Tibial nerve (tissue), 4 donors: ENCODE data around the gene NUDT9.

Experiments
- EP300 ChIP-seq, 2 donors: sonication (generic); formaldehyde crosslinking; IDR thresholded peaks; one replicate each; pipeline ENCODE4 v1.6.1; 2017; ENCODE audit warnings: antibody characterized with exemption in 2 of 2, mild to moderate bottlenecking in 1 of 2
- POLR2A ChIP-seq, 2 donors: fragments of 450-650 bp; IDR thresholded peaks; one replicate each; pipeline ENCODE4 v1.6.1; 2017; ENCODE audit warnings: antibody characterized with exemption in 2 of 2, mild to moderate bottlenecking in 2 of 2, moderate library complexity in 2 of 2
- TF ChIP-seq, protein P1 (sequence below), 5 experiments: fragments of 200-600 bp in 3 of 5; fragments of 450-650 bp in 2 of 5; sonication (generic) in 3 of 5; IDR thresholded peaks; one replicate each; pipeline ENCODE4 v1.5.1; 2016 to 2019; ENCODE audit warnings: antibody characterized with exemption in 5 of 5, mild to moderate bottlenecking in 3 of 5, moderate library complexity in 2 of 5

DNA sequence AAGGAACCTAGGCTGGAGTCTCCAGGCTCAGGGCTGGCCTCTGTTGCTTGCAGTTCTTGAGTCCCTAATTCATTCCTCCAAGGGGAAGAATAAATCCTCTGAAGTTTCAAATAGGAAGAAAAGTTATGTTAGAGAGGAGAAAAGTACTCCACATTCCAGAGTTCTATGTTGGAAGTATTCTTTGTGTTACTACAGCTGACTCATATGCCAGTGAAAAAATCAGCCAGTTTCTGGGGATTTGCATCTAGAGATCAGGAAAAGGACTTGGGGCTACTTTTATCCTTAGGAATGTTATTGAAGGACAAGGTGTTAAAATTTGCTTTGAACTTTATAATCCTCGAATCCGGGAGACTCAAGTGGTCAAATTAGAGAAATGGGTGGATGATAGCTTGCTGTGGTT, 11.7 kb upstream of the NUDT9 start:
- TF ChIP-seq, protein P1, sequence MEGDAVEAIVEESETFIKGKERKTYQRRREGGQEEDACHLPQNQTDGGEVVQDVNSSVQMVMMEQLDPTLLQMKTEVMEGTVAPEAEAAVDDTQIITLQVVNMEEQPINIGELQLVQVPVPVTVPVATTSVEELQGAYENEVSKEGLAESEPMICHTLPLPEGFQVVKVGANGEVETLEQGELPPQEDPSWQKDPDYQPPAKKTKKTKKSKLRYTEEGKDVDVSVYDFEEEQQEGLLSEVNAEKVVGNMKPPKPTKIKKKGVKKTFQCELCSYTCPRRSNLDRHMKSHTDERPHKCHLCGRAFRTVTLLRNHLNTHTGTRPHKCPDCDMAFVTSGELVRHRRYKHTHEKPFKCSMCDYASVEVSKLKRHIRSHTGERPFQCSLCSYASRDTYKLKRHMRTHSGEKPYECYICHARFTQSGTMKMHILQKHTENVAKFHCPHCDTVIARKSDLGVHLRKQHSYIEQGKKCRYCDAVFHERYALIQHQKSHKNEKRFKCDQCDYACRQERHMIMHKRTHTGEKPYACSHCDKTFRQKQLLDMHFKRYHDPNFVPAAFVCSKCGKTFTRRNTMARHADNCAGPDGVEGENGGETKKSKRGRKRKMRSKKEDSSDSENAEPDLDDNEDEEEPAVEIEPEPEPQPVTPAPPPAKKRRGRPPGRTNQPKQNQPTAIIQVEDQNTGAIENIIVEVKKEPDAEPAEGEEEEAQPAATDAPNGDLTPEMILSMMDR (IDR thresholded peaks at IDR 0.05): no peak
- TF ChIP-seq POLR2A (IDR thresholded peaks at IDR 0.05) (no peak), EP300 (IDR thresholded peaks at IDR 0.05) (no peak)
